HG03159 (cell line): ENCODE results near the gene COL21A1.
"Not testable (repeated sequence)": the region's sequence is repeated elsewhere in the genome, so short reads cannot be mapped to it uniquely, and the experiment has no call there.

ENCODE experiments used
- ATAC-seq: cut with Tn5 transposase; IDR thresholded peaks from one replicate; pipeline ENCODE4 v1.9.1; 2021; ENCODE audit warnings: mild to moderate bottlenecking, moderate library complexity; ENCODE audit not compliant: unreplicated experiment

The COL21A1 gene

GRCh38 chr6:56246881-56247653 lies at the start of gene COL21A1:
TSS of gene COL21A1 (minus strand) at chr6:56247580. CDS start at chr6:56182618, 64,962 bp downstream.
- no peak for ATAC-seq

GRCh38 chr6:56293781-56294180 lies 46.4 kb upstream of the COL21A1 start:
- no peak for ATAC-seq

GRCh38 chr6:56292505-56293181 lies 45.3 kb upstream of the COL21A1 start:
- ATAC-seq, result no peak

DNA sequence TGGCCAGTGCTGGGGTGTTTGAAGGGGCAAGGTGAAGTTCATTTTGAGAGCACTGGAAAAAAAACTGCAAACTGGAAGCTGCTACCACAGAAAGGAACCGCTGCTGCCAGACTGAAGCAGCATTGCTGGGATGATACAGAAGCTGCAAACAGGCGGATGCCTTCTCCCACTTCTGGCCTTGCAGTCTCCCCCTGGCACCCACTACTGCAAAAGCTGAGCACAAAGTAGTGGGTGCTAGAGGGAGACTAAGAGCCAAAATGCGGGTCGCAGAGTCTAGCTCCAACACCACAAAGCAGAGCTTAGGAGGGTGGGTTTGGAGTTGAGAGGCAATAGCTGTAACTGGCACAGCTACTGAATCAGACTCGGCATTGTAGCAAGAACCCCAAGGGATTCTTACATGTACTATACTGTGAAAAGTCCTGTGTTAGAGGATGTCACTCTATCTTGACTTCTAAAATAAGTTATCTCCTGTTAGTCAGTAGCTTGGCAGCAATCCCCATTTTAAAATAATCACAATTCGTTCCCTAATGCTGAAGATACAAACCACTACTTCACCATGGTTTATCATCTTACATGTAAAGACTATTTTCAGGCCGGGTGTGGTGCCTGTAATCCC lies 44.0 kb upstream of the COL21A1 start:
- no peak for ATAC-seq

DNA sequence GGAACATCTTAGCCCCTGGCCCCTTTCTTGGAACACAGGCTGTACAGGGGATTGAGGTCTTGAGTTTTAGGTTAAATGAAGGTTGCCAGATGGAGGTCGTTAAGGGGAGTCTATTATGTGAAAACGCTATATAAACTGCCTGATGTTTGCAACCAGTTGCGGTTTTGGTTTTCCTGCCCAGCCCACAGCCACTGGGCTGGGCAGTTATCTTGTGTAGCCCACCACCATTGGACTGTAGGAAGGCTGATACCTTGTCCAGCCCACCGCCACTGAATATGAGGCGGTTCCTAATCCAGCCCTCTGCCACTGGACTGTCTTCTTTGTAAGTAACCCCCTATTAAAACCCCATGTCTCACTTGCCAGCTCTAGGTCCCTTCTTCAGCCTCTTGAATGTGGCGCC lies 42.3 kb upstream of the COL21A1 start:
- ATAC-seq, result no peak

GRCh38 chr6:56288347-56288746 lies 41.0 kb upstream of the COL21A1 start:
- ATAC-seq, result no peak

DNA sequence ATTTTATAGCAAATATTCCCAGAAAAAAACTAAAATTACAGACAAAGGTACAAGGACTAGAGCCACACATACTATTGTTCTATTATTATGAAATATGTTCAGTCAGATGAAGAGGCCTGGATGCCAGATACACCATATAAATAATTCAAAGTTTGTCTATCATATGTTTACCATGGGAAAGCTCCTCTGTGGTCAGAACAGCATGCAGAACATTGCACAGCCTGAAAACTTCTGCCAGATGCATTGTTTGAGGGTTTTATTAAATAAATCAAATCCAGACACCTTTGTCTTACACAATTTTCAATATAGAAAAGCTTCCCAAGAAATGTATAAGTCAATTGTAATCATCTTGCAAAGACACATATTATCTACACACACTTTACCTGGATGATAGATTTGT lies 35.0 kb upstream of the COL21A1 start:
- no peak for ATAC-seq

- ATAC-seq, result no peak
These were observed 32.7 kb upstream of the COL21A1 start for GRCh38 chr6:56280126-56280525.

GRCh38 chr6:56279331-56280080 lies 32.1 kb upstream of the COL21A1 start:
- no peak for ATAC-seq

DNA sequence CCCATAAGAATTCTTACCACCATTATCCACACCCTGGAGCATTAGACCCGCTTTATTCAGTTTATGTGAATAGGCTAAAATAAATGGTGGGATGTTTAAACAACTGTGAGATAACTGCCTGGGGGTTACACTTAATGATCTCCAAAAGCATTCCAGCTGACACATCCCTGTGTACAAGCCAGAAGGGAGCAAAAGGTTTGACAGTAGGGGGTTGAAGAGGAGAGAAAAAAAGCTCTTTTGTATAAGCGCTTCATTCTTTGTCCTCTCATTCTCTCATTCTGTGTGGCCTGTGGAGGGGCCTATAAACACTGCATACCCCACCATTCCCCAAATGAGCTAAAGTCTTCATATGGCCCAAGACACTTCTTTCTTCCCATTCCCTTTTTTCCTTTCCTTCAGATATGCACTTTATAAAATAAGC lies 30.8 kb upstream of the COL21A1 start:
- ATAC-seq, result no peak

GRCh38 chr6:56270812-56271441 lies 23.5 kb upstream of the COL21A1 start:
- no peak for ATAC-seq

GRCh38 chr6:56268266-56268665 lies 20.9 kb upstream of the COL21A1 start:
- ATAC-seq, result no peak

- no peak for ATAC-seq
These were observed 18.6 kb upstream of the COL21A1 start for GRCh38 chr6:56266011-56266410.

DNA sequence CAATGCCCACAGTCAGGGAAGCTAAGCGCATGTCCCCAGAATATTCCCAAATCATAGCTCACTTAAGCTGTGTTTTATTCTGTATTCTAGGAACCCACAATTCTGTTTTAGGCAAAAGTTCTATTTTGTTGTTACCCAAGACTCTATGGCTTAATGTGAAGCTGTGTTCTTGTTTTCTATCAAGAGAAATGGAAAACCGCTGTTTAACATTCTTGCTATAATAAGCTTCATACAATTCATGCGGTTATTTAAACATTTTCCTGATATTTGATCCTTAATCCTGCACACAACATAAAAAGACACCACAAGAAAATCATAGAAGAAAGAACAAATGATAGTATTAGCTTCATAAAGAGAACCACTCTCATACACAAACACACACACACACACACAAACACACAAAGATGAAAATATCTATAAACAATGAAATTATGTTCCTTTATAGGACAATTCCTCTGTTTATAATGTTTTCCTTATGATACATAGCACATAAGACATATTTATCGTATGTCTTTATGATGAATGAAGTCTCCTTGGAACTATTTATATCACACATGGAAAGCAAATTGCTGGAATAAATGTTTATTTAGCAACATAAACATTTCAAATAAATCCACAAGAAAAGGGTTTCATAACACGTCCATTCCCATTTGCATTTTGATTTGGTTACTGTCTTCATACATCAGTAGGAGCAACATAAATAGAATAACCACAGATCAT lies 16.4 kb upstream of the COL21A1 start:
- ATAC-seq, result no peak

DNA sequence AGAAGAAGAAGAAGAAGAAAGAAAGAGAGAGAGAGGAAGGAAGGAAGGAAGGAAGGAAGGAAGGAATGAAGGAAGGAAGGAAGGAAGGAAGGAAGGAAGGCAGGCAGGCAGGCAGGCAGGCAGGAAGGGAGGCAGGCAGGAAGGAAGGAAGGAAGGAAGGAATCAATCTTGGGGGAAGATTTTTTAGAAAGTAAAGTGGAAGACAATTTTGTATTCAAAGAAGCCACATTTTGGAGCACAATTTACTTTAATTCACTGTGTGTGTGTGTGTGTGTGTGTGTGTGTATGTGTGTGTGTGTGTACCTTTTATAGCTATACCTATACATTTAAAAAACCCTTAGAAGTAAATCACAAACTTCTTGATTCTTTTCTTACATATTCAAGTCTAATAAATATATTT lies 13.2 kb upstream of the COL21A1 start:
- ATAC-seq, result not testable (repeated sequence)

DNA sequence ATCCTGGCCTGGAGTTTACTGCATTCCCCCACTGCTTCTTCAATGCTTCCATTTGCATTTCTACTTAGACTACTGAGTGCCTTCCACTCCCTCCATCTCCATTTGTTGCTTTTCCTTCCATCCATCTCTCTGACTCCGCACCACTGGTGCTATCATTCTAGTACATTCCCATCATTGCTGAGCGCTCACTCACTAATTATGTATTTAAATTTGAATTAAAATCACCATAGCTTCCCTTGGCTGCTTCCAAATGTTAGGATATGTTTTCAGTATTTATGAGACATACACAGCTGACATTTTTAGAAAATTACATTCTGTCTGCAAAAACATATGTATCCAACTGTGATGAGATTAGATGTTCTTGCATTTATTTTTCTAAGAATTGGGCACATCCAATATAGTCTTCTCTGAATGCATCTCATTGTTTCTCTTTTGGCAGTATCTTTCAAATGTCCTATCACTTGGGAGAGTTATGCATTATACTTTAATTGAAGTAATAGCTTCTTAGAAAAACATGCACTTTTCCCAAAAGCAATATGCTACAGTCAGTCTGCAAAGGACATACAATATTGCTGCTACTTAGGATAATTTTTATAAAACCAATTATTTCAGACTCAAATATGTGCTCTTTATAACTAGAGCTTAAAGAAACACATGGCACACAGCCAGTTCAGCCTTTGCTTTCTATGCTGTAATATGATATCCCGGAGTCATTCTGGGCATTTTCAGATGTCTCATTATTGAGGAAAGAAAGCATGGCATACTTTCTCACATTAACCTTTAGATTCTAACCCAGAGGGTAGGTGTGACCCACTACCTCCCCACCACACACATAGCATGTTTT lies 12.1 kb upstream of the COL21A1 start:
- no peak for ATAC-seq

- no peak for ATAC-seq
These were observed 8.0 kb upstream of the COL21A1 start for GRCh38 chr6:56255349-56255748.

DNA sequence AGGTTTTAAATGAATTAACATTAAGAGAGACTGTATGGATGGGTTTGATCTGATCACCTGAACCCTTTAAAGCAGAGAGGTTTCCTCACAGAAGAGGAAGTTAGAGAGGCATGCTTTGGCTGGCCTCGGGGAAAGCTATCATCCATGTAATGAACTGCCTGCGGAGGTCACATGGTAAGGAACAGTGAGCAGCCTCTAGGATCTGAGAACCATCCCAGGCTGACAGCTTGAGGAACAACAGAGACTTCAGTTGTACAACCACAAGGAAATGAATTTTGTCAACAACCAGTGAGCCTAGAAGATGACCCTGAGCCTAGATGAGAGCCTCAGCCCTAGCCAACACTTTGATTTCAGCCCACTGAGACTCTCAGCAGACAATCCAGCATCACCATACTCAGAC lies 2.9 kb upstream of the COL21A1 start:
- no peak for ATAC-seq

DNA sequence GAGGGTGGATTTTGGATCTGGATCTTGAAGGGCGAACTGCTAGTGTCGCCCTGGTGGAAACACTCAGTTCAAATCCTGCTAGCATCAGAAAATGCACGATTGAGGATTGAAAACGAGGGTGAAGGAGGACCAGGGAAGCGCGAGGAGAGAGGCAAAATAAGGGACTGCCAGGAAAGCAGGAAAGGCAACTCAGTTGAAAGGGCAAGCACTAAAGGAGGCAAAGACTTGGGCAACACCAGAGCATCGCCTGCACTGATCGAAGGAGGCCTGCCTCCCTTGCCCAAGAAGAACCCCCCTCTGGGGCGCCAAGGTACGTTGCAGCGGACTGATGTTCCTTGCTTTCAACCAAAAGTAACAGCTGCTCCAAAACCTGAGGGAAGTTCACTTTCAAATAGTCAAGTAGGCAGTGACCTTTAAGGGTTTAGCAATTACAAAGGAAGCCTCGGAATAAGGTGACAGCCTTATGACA lies 308 bp upstream of the COL21A1 start:
- no peak for ATAC-seq
